Limb (tissue), 2 donors: ENCODE results near the gene DEK.

Experiments
- DNase-seq, 2 donors: peaks; one replicate each; pipeline ENCODE4 v3.0.0-alpha.2; 2016; ENCODE audit errors: extremely low spot score in 2 of 2

Gene DEK

GRCh38 chr6:18265787-18266522 lies 1.6 kb upstream of the DEK start:
- DNase-seq, result no peak

- no peak for DNase-seq
Measured at GRCh38 chr6:18264923-18265377, 620 bp upstream of the DEK start.

- DNase-seq, result peak in 1 of 2 donors; percentile 86
Measured at GRCh38 chr6:18263418-18264218, 712 bp downstream of the DEK start.

- no peak for DNase-seq
Measured at GRCh38 chr6:18262702-18263417, 1.5 kb downstream of the DEK start.

DNA sequence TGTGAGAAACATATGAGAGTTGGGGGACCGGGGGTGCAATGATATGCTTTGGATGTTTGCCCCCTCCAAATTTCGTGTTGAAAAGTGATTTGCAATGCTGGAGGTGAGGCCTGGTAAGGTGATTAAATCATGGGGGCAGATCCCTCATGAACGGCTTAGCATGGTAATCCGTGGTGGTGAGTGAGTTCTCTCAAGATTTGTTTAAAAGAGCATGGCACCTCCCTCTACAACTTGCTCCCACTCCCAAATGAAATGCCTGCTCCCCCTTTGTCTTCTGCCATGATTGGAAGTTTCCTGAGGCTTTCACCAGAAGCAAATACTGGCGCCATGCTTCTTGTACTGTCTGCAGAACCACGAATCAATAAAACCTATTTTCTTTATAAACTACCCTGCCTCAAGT lies 2.5 kb downstream of the DEK start:
- DNase-seq, result no peak

GRCh38 chr6:18260448-18261106 lies 3.8 kb downstream of the DEK start:
- DNase-seq, result no peak

GRCh38 chr6:18259675-18260447 lies 4.5 kb downstream of the DEK start:
- no peak for DNase-seq

- no peak for DNase-seq
Measured at GRCh38 chr6:18254793-18255192, 9.5 kb downstream of the DEK start.

- DNase-seq, result no peak
Measured at GRCh38 chr6:18253635-18254034, 10.7 kb downstream of the DEK start.

GRCh38 chr6:18249271-18249670 lies 15.1 kb downstream of the DEK start:
- DNase-seq, result no peak

- no peak for DNase-seq
Measured at GRCh38 chr6:18248698-18249097, 15.6 kb downstream of the DEK start.

- DNase-seq, result no peak
Measured at GRCh38 chr6:18247002-18247401, 17.3 kb downstream of the DEK start.

- no peak for DNase-seq
Measured at GRCh38 chr6:18246205-18246604, 18.1 kb downstream of the DEK start.

- no peak for DNase-seq
Measured at GRCh38 chr6:18245642-18246041, 18.7 kb downstream of the DEK start.

- no peak for DNase-seq
Measured at GRCh38 chr6:18245079-18245478, 19.3 kb downstream of the DEK start.

- DNase-seq, result no peak
Measured at GRCh38 chr6:18244251-18244650, 20.1 kb downstream of the DEK start.

- DNase-seq, result no peak
Measured at GRCh38 chr6:18243302-18243893, 20.9 kb downstream of the DEK start.

- no peak for DNase-seq
Measured at GRCh38 chr6:18242062-18242851, 22.1 kb downstream of the DEK start.

DNA sequence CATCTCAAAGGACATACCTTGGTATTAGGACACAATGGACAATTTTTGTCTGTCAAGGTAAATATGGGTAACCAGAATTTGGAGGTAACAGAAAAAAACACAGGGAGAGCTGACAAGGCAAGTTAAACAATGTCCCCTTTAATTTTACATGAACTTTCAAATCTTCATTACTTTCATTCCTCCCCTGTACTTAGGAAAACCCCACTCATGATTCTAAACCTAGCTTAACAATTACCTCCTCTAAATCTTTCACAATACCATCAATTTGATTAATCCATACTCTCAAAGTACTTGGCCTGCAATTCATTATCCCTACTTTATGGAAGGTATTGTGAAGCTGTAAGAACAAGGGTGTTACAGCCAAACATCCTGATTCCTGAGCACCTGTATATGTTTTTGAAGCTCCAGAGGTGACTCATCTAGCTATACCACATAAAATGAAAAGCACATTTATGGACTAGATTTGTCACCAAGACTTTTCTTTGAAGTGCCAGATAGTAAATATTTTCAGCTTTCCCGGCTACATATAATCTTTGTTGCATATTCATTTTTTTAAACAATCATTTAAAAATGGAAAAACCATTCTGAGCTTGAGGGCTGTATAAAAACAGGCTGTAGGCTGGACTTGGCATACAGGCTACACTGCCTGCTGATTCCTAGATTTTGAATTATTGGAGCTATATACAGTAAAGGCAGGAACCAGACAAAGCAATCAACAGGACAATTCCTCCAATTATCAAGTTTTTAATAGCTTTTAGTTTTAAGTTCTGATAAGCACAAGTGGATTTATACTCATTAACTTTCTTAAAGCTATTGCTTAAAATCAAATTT lies 22.9 kb downstream of the DEK start:
- no peak for DNase-seq
